Kidney (tissue), 14 donors: ENCODE data around the gene CHST5. TPM values are rescaled to one million over a fixed set of nuclear protein-coding genes. Genes with fewer than 3 reads are reported as not detected.

ENCODE experiments used
- DNase-seq, 5 donors: peaks; one replicate each; pipeline ENCODE4 v3.0.0-alpha.2; 2013 to 2020
- FAIRE-seq: peaks from 2 replicates; lab custom pipeline; 2012; peaks lifted over from hg19 to GRCh38; lab: Jason Lieb, UNC
- H3K27ac ChIP-seq, 2 donors: one replicate each; pipeline ENCODE4 v1.7.0; 2013; ENCODE audit warnings: low read depth in 2 of 2, low read length in 2 of 2, inconsistent platforms in 1 of 2
- H3K27me3 ChIP-seq: one replicate; pipeline ENCODE4 v1.7.1; 2013; ENCODE audit warnings: low read length, inconsistent platforms; ENCODE audit not compliant: control insufficient read depth, insufficient read depth
- H3K36me3 ChIP-seq, 3 donors: one replicate each; pipeline versions ENCODE4 v1.7.0 to v1.7.1; 2013; ENCODE audit warnings: low read length in 3 of 3, control low read depth in 1 of 3, inconsistent platforms in 1 of 3; ENCODE audit not compliant: insufficient read depth in 3 of 3, control insufficient read depth in 2 of 3
- H3K4me1 ChIP-seq, 3 donors: one replicate each; pipeline versions ENCODE4 v1.7.0 to v1.7.1; 2013; ENCODE audit warnings: low read length in 3 of 3, inconsistent platforms in 1 of 3, low read depth in 1 of 3; ENCODE audit not compliant: control insufficient read depth in 2 of 3, insufficient read depth in 2 of 3
- H3K4me3 ChIP-seq, 3 donors: one replicate each; pipeline versions ENCODE4 v1.7.0 to v1.8.1; 2013; ENCODE audit warnings: low read length in 3 of 3, control low read depth in 1 of 3, inconsistent platforms in 1 of 3
- H3K9ac ChIP-seq, 3 donors: one replicate each; pipeline versions ENCODE4 v1.7.0 to v1.7.1; 2013; ENCODE audit warnings: low read length in 3 of 3, control low read depth in 1 of 3, inconsistent platforms in 1 of 3
- H3K9me3 ChIP-seq, 3 donors: one replicate each; pipeline versions ENCODE4 v1.7.0 to v1.7.1; 2013; ENCODE audit warnings: low read length in 3 of 3, control low read depth in 1 of 3, inconsistent platforms in 1 of 3; ENCODE audit not compliant: control insufficient read depth in 2 of 3, insufficient read depth in 1 of 3
- CTCF ChIP-seq: IDR thresholded peaks from 3 replicates; pipeline ENCODE4 v1.5.1; 2012; ENCODE audit warnings: mild to moderate bottlenecking, moderate library complexity, borderline replicate concordance; ENCODE audit not compliant: insufficient read depth; ENCODE audit errors: extremely low read depth
- intact Hi-C: fragments of 100-400 bp; cut with DNase I; formaldehyde crosslinking; loops from one replicate; pipeline ENCODE4 v1.11.1; 2022
- polyA plus RNA-seq: library from polyadenylated mRNA; stranded (reverse); fragments of 350-450 nt; fragmentation: Illumina TruSeq; extraction: RNeasy Lipid Tissue Mini Kit (QIAGEN cat#74804); gene quantifications from one replicate; pipeline ENCODE4 v1.2.3, GENCODE V29; 2014; ENCODE audit warnings: low read depth, low replicate concordance; ENCODE audit not compliant: insufficient read depth
- total RNA-seq: library from RNA; stranded (reverse); fragmentation: NEBNext Ultra II Directional; extraction: Animal tissue kit (Norgen Biotek cat#: 25700); gene quantifications from one replicate; pipeline ENCODE4 v1.2.1, GENCODE V29; 2021
- donor health status: control.
- donor health status: control.
- donor health status: control.
- donor health status: control.
- donor health status: control.
- donor health status: DM: yes; HTN: yes; CAD: no.
- donor health status: Normal renal cell carcinoma (clear cell type).

CHST5 gene
- total and polyA plus RNA-seq, 2 donors from 2014 or later, result 0.13 to 0.28 TPM

GRCh38 chr16:75567911-75568310 is 32.0 kb upstream of the CHST5 start:
- intact Hi-C loops, result no loop called here
- Histone ChIP-seq H3K4me1 (peaks cover 2 to 15% (median 5%) of the 10 kb centered on the region in 3 donors), H3K9me3 (no peaks in the 10 kb centered on the region), H3K4me3 (no peak overlapping the region), H3K36me3 (peaks cover 11 to 41% (median 18%) of the 10 kb centered on the region in 3 donors), H3K27ac (no peak overlapping the region), H3K9ac (no peak overlapping the region), H3K27me3 (no peaks in the 10 kb centered on the region)
- TF ChIP-seq CTCF, result no peak
- no peak for FAIRE-seq
- DNase-seq, result no peak

GRCh38 chr16:75566758-75567255 is 30.9 kb upstream of the CHST5 start:
- H3K4me1 ChIP-seq, result peaks cover 2 to 13% (median 4%) of the 10 kb centered on the region in 3 donors
- H3K27ac ChIP-seq, result peak overlapping the region in 1 of 2 donors; percentile 73
- no peak for TF ChIP-seq CTCF
- no peaks in the 10 kb centered on the region for H3K27me3 ChIP-seq
- H3K36me3 ChIP-seq, result peaks cover 6 to 33% (median 10%) of the 10 kb centered on the region in 3 donors
- FAIRE-seq (no peak), DNase-seq (peak in 4 of 5 donors; percentile 5 to 75 (median 45))
- H3K4me3 ChIP-seq, result peak overlapping the region; percentile 46 to 96 (median 60)
- peak overlapping the region; percentile 18 to 72 (median 45) for H3K9ac ChIP-seq
- no peaks in the 10 kb centered on the region for H3K9me3 ChIP-seq
- intact Hi-C loops, result no loop called here

- Histone ChIP-seq H3K36me3 (peaks cover 6 to 30% (median 10%) of the 10 kb centered on the region in 3 donors), H3K27ac (peak within 1 kb of the TSS; percentile 18 to 73), H3K4me1 (peaks cover 2 to 13% (median 4%) of the 10 kb centered on the region in 3 donors), H3K9me3 (no peaks in the 10 kb centered on the region), H3K27me3 (no peaks in the 10 kb centered on the region), H3K4me3 (peak within 1 kb of the TSS; percentile 75 to 96 (median 96)), H3K9ac (peak within 1 kb of the TSS; percentile 18 to 92 (median 85))
- no peak for FAIRE-seq
- intact Hi-C loops, result no loop called here
- DNase-seq, result peak; percentile 93 to 95 (median 95)
- no peak for TF ChIP-seq CTCF
Measured at GRCh38 chr16:75566040-75566757, 30.3 kb upstream of the CHST5 start, which contains the start of gene GABARAPL2. Gene GABARAPL2 (plus strand): TSS chr16:75566379. CDS start chr16:75566487, 108 bp downstream.
